Loucy (cell line): ENCODE data around the gene MYT1.

Experiments used
- CTCF ChIP-seq: fragments of 200-600 bp; sonication (generic); conservative IDR thresholded peaks from 2 replicates; pipeline ENCODE4 v1.5.1; 2014; ENCODE audit warnings: mild to moderate bottlenecking, antibody characterized with exemption, low read length
- EZH2phosphoT487 ChIP-seq: fragments of 200-600 bp; IDR thresholded peaks from 2 replicates; pipeline ENCODE4 v1.6.1; 2018; ENCODE audit warnings: antibody characterized with exemption, mild to moderate bottlenecking, moderate library complexity, borderline replicate concordance

GRCh38 chr20:64196847-64197306 is 32.6 kb downstream of the MYT1 start:
- no peak for TF ChIP-seq CTCF
- TF ChIP-seq EZH2phosphoT487, result no peak
